ENCODE results near the gene PEX5L.

DNA sequence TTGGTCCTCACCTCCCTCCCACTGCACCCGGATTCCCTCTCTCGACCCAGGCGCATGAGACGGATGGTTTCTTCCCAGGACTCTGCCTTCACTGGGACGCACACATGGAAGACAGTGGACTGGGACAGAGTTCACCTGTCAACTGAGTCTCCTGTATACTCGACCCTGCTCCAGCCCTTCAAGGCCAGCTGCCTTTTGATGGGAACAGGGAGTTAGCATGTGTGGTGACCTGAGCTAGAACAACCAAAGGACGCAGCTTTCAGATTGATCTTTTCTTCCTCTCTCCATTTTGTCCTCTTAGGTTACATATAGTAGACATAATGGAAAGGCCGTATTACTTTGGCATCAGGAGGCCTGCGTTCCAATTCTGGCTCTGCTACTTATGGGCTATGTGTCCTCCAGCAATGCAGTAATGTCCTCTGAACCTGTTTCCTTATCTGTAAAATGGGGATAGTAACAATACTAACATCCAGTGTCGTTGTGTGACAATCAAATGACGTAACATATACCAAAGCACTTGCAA is 94.1 kb downstream of the PEX5L start:
- TF ChIP-seq NFIC (IDR thresholded peaks at IDR 0.05): no peak
- TF ChIP-seq TAF1 (IDR thresholded peaks at IDR 0.05; ENCODE audit: low read depth): no peak
- TF ChIP-seq ZBTB7A (IDR thresholded peaks at IDR 0.05; ENCODE audit: low read depth): no peak
- TF ChIP-seq EP300 (IDR thresholded peaks at IDR 0.05; ENCODE audit: borderline replicate concordance): no peak
- no peak for TF ChIP-seq RAD21 (IDR thresholded peaks at IDR 0.05; ENCODE audit: low read depth)
- no peak for TF ChIP-seq CEBPB (IDR thresholded peaks at IDR 0.05)
- no peak for TF ChIP-seq FOXM1 (IDR thresholded peaks at IDR 0.05; ENCODE audit: borderline replicate concordance, low read depth)
- TF ChIP-seq, protein P1, sequence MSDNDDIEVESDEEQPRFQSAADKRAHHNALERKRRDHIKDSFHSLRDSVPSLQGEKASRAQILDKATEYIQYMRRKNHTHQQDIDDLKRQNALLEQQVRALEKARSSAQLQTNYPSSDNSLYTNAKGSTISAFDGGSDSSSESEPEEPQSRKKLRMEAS (IDR thresholded peaks at IDR 0.05): no peak
- TF ChIP-seq TCF12 (IDR thresholded peaks at IDR 0.05; ENCODE audit: low read depth): no peak
- TF ChIP-seq, protein P2, sequence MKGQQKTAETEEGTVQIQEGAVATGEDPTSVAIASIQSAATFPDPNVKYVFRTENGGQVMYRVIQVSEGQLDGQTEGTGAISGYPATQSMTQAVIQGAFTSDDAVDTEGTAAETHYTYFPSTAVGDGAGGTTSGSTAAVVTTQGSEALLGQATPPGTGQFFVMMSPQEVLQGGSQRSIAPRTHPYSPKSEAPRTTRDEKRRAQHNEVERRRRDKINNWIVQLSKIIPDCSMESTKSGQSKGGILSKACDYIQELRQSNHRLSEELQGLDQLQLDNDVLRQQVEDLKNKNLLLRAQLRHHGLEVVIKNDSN (IDR thresholded peaks at IDR 0.05): no peak
